ENCODE measurements around the gene ADSS1. TPM values are rescaled to one million over a fixed set of nuclear protein-coding genes. Genes with fewer than 3 reads are reported as not detected.

ADSS1 gene
- total RNA-seq, 1 experiment from 2014 or later = 10.0 TPM

- POLR2A ChIA-PET = interaction anchor here (0.7 to 1.5 kb wide), 3 partner anchors 10 to 43 kb away, joined by 3 to 4 read pairs (median 3); no protein-coding TSS in a partner anchor
Observed at GRCh38 chr14:104794993-104795780, 71.2 kb downstream of the ADSS1 start, which contains the start of gene AKT1. Gene AKT1, minus strand, starts transcription at chr14:104795748. Its CDS starts 3,105 bp downstream, at chr14:104792643.

GRCh38 chr14:104795781-104796686 is 72.0 kb downstream of the ADSS1 start:
- DNase-seq (ENCODE audit: low spot score) = no peak

More at GRCh38 chr14:104794993-104795780, 71.2 kb downstream of the ADSS1 start, which contains the start of gene AKT1:
- CTCF ChIA-PET = interaction anchor here (0.7 to 6.2 kb wide), 9 partner anchors 17 to 295 kb away, joined by 3 to 67 read pairs (median 6); partner anchors contain the start of gene SIVA1
- Mint-ChIP-seq H3K27ac (peak within 1 kb of the TSS; percentile 78), H3K36me3 (no peaks in the 10 kb centered on the region), H3K27me3 (ENCODE audit: low read depth) (peaks cover 41% of the 10 kb centered on the region), H3K4me3 (peak within 1 kb of the TSS; percentile 87), H3K9me3 (no peaks in the 10 kb centered on the region), H3K4me1 (peaks cover 47% of the 10 kb centered on the region)
- TF ChIP-seq HMGXB4 (CRISPR knock-in tag; IDR thresholded peaks at IDR 0.05) (0 out of 2 replicates have a peak, but pooled peaks have one; percentile 63), IRF1 (CRISPR knock-in tag; IDR thresholded peaks at IDR 0.05) (no peak)
- DNase-seq (ENCODE audit: low spot score) (no peak), ATAC-seq (no peak)

GRCh38 chr14:104796687-104797081 is 72.7 kb downstream of the ADSS1 start:
- peaks cover 50% of the 10 kb centered on the region for H3K27me3 Mint-ChIP-seq (ENCODE audit: low read depth)
- no peak for ATAC-seq
- peaks cover 49% of the 10 kb centered on the region for H3K4me1 Mint-ChIP-seq
- no peak overlapping the region for H3K27ac Mint-ChIP-seq
- H3K36me3 Mint-ChIP-seq = no peaks in the 10 kb centered on the region
- POLR2A ChIA-PET = no interaction called here
- H3K9me3 Mint-ChIP-seq = no peaks in the 10 kb centered on the region
- DNase-seq (ENCODE audit: low spot score) = no peak
- H3K4me3 Mint-ChIP-seq = peak overlapping the region; percentile 64
- CTCF ChIA-PET = interaction anchor here (1.8 to 6.2 kb wide), 3 partner anchors 19 to 28 kb away, joined by 5 to 67 read pairs (median 6); no protein-coding TSS in a partner anchor
- TF ChIP-seq PRDM15 (CRISPR knock-in tag; IDR thresholded peaks at IDR 0.05) (no peak), GABPB1 (CRISPR knock-in tag; IDR thresholded peaks at IDR 0.05) (no peak), ZNF121 (CRISPR knock-in tag; IDR thresholded peaks at IDR 0.05) (no peak), FOXP4 (CRISPR knock-in tag; IDR thresholded peaks at IDR 0.05) (no peak), ETV6 (CRISPR knock-in tag; IDR thresholded peaks at IDR 0.05) (no peak), JAZF1 (CRISPR knock-in tag; IDR thresholded peaks at IDR 0.05) (no peak), USF1 (CRISPR knock-in tag; IDR thresholded peaks at IDR 0.05) (no peak), RORB (CRISPR knock-in tag; IDR thresholded peaks at IDR 0.05) (no peak), NFATC4 (CRISPR knock-in tag; IDR thresholded peaks at IDR 0.05) (no peak), ATF1 (CRISPR knock-in tag; IDR thresholded peaks at IDR 0.05) (no peak)

More at GRCh38 chr14:104795781-104796686, 72.0 kb downstream of the ADSS1 start:
- Mint-ChIP-seq H3K9me3 (no peaks in the 10 kb centered on the region), H3K36me3 (no peaks in the 10 kb centered on the region), H3K4me1 (peaks cover 47% of the 10 kb centered on the region), H3K27me3 (ENCODE audit: low read depth) (peaks cover 43% of the 10 kb centered on the region), H3K4me3 (peak overlapping the region; percentile 64), H3K27ac (no peak overlapping the region)
- ChIA-PET POLR2A (no interaction called here), CTCF (interaction anchor here (1.2 to 6.2 kb wide), 4 partner anchors 18 to 30 kb away, joined by 4 to 67 read pairs (median 6); no protein-coding TSS in a partner anchor)
- no peak for TF ChIP-seq ELF4 (CRISPR knock-in tag; IDR thresholded peaks at IDR 0.05; ENCODE audit: low read depth)
- no peak for TF ChIP-seq NR1H2 (CRISPR knock-in tag; IDR thresholded peaks at IDR 0.05)
- no peak for TF ChIP-seq ZNF425 (CRISPR knock-in tag; conservative IDR thresholded peaks at IDR 0.05)
- no peak for TF ChIP-seq NR3C1 (CRISPR knock-in tag; conservative IDR thresholded peaks at IDR 0.05; ENCODE audit: low read depth)
- peak; percentile 12 for ATAC-seq
